HEK293 (cell line): ENCODE measurements around the gene ANO3.

Source experiments
- CTCF ChIA-PET: fragments of 350-600 bp; formaldehyde crosslinking; extraction: SDS; loops from one replicate; lab custom pipeline; 2021; ENCODE audit warnings: antibody characterized with exemption; lab: Yijun Ruan, JAX
- POLR2A ChIA-PET: fragments of 300-600 bp; formaldehyde crosslinking; extraction: SDS; loops from one replicate; lab custom pipeline; 2020; ENCODE audit warnings: antibody characterized with exemption, inconsistent platforms; lab: Yijun Ruan, JAX
- H3K27ac ChIP-seq: fragments of 200-500 bp; sonication (Bioruptor generic); 2 replicates; pipeline ENCODE4 v1.5.1; 2014; ENCODE audit warnings: low read depth, low read length, control low read depth, inconsistent platforms; ENCODE audit errors: extremely low read depth
- H3K36me3 ChIP-seq, 2 experiments: fragments of 200-500 bp in 1 of 2; sonication (Bioruptor generic) in 1 of 2; 1 replicate in 1 of 2; 2 replicates in 1 of 2; pipeline ENCODE4 v1.5.1; 2014 to 2017; ENCODE audit warnings: inconsistent platforms in 2 of 2, low read length in 2 of 2; ENCODE audit not compliant: control insufficient read depth in 2 of 2, insufficient read depth in 1 of 2
- H3K4me1 ChIP-seq: fragments of 200-500 bp; sonication (Bioruptor generic); 2 replicates; pipeline ENCODE4 v1.5.1; 2014; ENCODE audit warnings: mild to moderate bottlenecking, low read length, inconsistent platforms; ENCODE audit not compliant: control insufficient read depth, insufficient read depth
- H3K4me3 ChIP-seq: 2 replicates; pipeline ENCODE4 v1.5.1; 2011; ENCODE audit warnings: low read depth, mild to moderate bottlenecking, control low read depth, low read length, moderate library complexity
- H3K9me3 ChIP-seq: fragments of 200-500 bp; sonication (Bioruptor generic); 2 replicates; pipeline ENCODE4 v1.5.1; 2014; ENCODE audit warnings: low read depth, low read length, inconsistent platforms; ENCODE audit not compliant: control insufficient read depth, insufficient read depth
- HOXA7 ChIP-seq: sonication (generic); formaldehyde crosslinking; IDR thresholded peaks from 2 replicates; pipeline ENCODE4 v1.8.1; 2022; ENCODE audit warnings: missing genetic modification reagents, borderline replicate concordance
- MEIS1 ChIP-seq: sonication (generic); formaldehyde crosslinking; IDR thresholded peaks from 2 replicates; pipeline ENCODE4 v1.8.1; 2022; ENCODE audit warnings: missing genetic modification reagents, mild to moderate bottlenecking, borderline replicate concordance
- MYNN ChIP-seq: fragments of 450-650 bp; formaldehyde crosslinking; IDR thresholded peaks from 2 replicates; pipeline ENCODE4 v1.5.1; 2016; ENCODE audit warnings: missing biosample characterization, missing genetic modification characterization, borderline replicate concordance
- REPIN1 ChIP-seq: fragments of 450-650 bp; formaldehyde crosslinking; IDR thresholded peaks from 2 replicates; pipeline ENCODE4 v1.5.1; 2017; ENCODE audit warnings: missing biosample characterization, missing genetic modification characterization, low read depth
- ZBTB21 ChIP-seq: fragments of 450-650 bp; formaldehyde crosslinking; IDR thresholded peaks from 2 replicates; pipeline ENCODE4 v1.5.1; 2017; ENCODE audit warnings: missing biosample characterization, missing genetic modification characterization
- ZNF132 ChIP-seq: fragments of 450-650 bp; formaldehyde crosslinking; IDR thresholded peaks from 2 replicates; pipeline ENCODE4 v1.5.1; 2017; ENCODE audit warnings: missing biosample characterization, missing genetic modification characterization, borderline replicate concordance
- ZNF155 ChIP-seq: fragments of 450-650 bp; formaldehyde crosslinking; IDR thresholded peaks from 2 replicates; pipeline ENCODE4 v1.5.1; 2016; ENCODE audit warnings: missing biosample characterization, missing genetic modification characterization
- ZNF175 ChIP-seq: fragments of 450-650 bp; formaldehyde crosslinking; IDR thresholded peaks from 2 replicates; pipeline ENCODE4 v1.5.1; 2016; ENCODE audit warnings: missing biosample characterization, missing genetic modification characterization
- ZNF214 ChIP-seq: fragments of 450-650 bp; formaldehyde crosslinking; IDR thresholded peaks from 2 replicates; pipeline ENCODE4 v1.5.1; 2017; ENCODE audit warnings: missing biosample characterization, mild to moderate bottlenecking, missing genetic modification characterization, borderline replicate concordance
- ZNF324 ChIP-seq: fragments of 450-650 bp; formaldehyde crosslinking; IDR thresholded peaks from 2 replicates; pipeline ENCODE4 v1.5.1; 2016; ENCODE audit warnings: missing biosample characterization, missing genetic modification characterization
- ZNF341 ChIP-seq: fragments of 450-650 bp; formaldehyde crosslinking; IDR thresholded peaks from 2 replicates; pipeline ENCODE4; 2016; ENCODE audit warnings: low read depth, missing biosample characterization, missing genetic modification characterization
- ZNF510 ChIP-seq: fragments of 450-650 bp; formaldehyde crosslinking; IDR thresholded peaks from 2 replicates; pipeline ENCODE4 v1.5.1; 2018; ENCODE audit warnings: mild to moderate bottlenecking, missing genetic modification characterization, missing biosample characterization; ENCODE audit not compliant: insufficient replicate concordance
- ZNF514 ChIP-seq: fragments of 450-650 bp; formaldehyde crosslinking; IDR thresholded peaks from 2 replicates; pipeline ENCODE4 v1.5.1; 2016; ENCODE audit warnings: missing biosample characterization, missing genetic modification characterization
- ZNF518A ChIP-seq: fragments of 450-650 bp; formaldehyde crosslinking; conservative IDR thresholded peaks from 2 replicates; pipeline ENCODE4 v1.5.1; 2016; ENCODE audit warnings: low read depth, missing biosample characterization, missing genetic modification characterization
- ZNF548 ChIP-seq: fragments of 450-650 bp; formaldehyde crosslinking; IDR thresholded peaks from 2 replicates; pipeline ENCODE4 v1.5.1; 2016; ENCODE audit warnings: missing biosample characterization, missing genetic modification characterization
- ZNF561 ChIP-seq: fragments of 450-650 bp; IDR thresholded peaks from 2 replicates; pipeline ENCODE4 v1.5.1; 2018; ENCODE audit warnings: missing biosample characterization, missing genetic modification characterization, borderline replicate concordance
- ZNF580 ChIP-seq: fragments of 450-650 bp; formaldehyde crosslinking; IDR thresholded peaks from 2 replicates; pipeline ENCODE4 v1.5.1; 2016; ENCODE audit warnings: missing biosample characterization, missing genetic modification characterization
- ZNF621 ChIP-seq: fragments of 450-650 bp; formaldehyde crosslinking; IDR thresholded peaks from 2 replicates; pipeline ENCODE4 v1.5.1; 2017; ENCODE audit warnings: missing biosample characterization, missing genetic modification characterization
- ZNF624 ChIP-seq: fragments of 450-650 bp; formaldehyde crosslinking; IDR thresholded peaks from 2 replicates; pipeline ENCODE4 v1.5.1; 2017; ENCODE audit warnings: missing biosample characterization, missing genetic modification characterization
- ZNF654 ChIP-seq: fragments of 450-650 bp; formaldehyde crosslinking; IDR thresholded peaks from 2 replicates; pipeline ENCODE4 v1.5.1; 2016; ENCODE audit warnings: low read depth, missing biosample characterization, missing genetic modification characterization
- ZNF670 ChIP-seq: fragments of 450-650 bp; formaldehyde crosslinking; IDR thresholded peaks from 2 replicates; pipeline ENCODE4 v1.5.1; 2016; ENCODE audit warnings: missing biosample characterization, missing genetic modification characterization, low read depth
- ZNF701 ChIP-seq: fragments of 450-650 bp; formaldehyde crosslinking; IDR thresholded peaks from 2 replicates; pipeline ENCODE4 v1.5.1; 2016; ENCODE audit warnings: missing biosample characterization, missing genetic modification characterization
- ZNF707 ChIP-seq: fragments of 450-650 bp; formaldehyde crosslinking; IDR thresholded peaks from 2 replicates; pipeline ENCODE4 v1.5.1; 2016; ENCODE audit warnings: missing biosample characterization, missing genetic modification characterization
- ZSCAN16 ChIP-seq: fragments of 450-650 bp; formaldehyde crosslinking; IDR thresholded peaks from 2 replicates; pipeline ENCODE4 v1.5.1; 2016; ENCODE audit warnings: missing biosample characterization, missing genetic modification characterization
- TF ChIP-seq, protein P1 (sequence below): fragments of 450-650 bp; formaldehyde crosslinking; IDR thresholded peaks from 2 replicates; pipeline ENCODE4 v1.5.1; 2016; ENCODE audit warnings: missing biosample characterization, missing genetic modification characterization, low read depth
- TF ChIP-seq, protein P2 (sequence below): fragments of 450-650 bp; formaldehyde crosslinking; IDR thresholded peaks from 2 replicates; pipeline ENCODE4 v1.5.1; 2017; ENCODE audit warnings: missing biosample characterization, mild to moderate bottlenecking, missing genetic modification characterization, moderate library complexity
- TF ChIP-seq, protein P3 (sequence below): fragments of 450-650 bp; formaldehyde crosslinking; IDR thresholded peaks from 2 replicates; pipeline ENCODE4 v1.5.1; 2016; ENCODE audit warnings: missing biosample characterization, missing genetic modification characterization

Gene ANO3

DNA sequence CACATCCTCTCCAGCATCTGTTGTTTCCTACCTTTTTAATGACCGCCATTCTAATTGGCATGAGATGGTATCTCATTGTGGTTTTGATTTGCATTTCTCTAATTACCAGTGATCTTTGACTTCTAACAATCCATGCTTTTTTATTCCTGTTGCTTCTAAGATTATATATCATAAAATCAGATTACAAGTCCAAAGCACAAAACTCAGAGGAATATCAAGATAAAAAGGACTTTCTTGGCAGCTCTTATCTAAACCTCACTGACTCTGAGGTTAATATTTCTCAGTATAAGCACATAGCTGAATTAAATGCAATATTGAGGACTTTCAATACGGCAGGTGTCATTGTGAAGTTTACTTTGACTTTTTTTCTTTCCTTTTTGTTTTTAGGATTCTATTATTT is 378.6 kb downstream of the ANO3 start:
- Histone ChIP-seq H3K27ac (no peak overlapping the region), H3K36me3 (no peaks in the 10 kb centered on the region), H3K4me3 (no peak overlapping the region), H3K4me1 (no peaks in the 10 kb centered on the region; the same call in 1 of the 2 replicates), H3K9me3 (no peaks in the 10 kb centered on the region)
- TF ChIP-seq MEIS1 (CRISPR knock-in tag) (no peak), MYNN (no peak), ZNF580 (tag by site-specific recombination) (no peak), ZNF155 (tag by site-specific recombination) (no peak), ZNF341 (tag by site-specific recombination) (no peak), ZNF514 (tag by site-specific recombination) (no peak), ZNF510 (tag by site-specific recombination) (no peak), ZNF214 (tag by site-specific recombination) (no peak), ZNF324 (tag by site-specific recombination) (no peak)
- TF ChIP-seq, protein P1, sequence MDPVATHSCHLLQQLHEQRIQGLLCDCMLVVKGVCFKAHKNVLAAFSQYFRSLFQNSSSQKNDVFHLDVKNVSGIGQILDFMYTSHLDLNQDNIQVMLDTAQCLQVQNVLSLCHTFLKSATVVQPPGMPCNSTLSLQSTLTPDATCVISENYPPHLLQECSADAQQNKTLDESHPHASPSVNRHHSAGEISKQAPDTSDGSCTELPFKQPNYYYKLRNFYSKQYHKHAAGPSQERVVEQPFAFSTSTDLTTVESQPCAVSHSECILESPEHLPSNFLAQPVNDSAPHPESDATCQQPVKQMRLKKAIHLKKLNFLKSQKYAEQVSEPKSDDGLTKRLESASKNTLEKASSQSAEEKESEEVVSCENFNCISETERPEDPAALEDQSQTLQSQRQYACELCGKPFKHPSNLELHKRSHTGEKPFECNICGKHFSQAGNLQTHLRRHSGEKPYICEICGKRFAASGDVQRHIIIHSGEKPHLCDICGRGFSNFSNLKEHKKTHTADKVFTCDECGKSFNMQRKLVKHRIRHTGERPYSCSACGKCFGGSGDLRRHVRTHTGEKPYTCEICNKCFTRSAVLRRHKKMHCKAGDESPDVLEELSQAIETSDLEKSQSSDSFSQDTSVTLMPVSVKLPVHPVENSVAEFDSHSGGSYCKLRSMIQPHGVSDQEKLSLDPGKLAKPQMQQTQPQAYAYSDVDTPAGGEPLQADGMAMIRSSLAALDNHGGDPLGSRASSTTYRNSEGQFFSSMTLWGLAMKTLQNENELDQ (tag by site-specific recombination): no peak
- CTCF ChIA-PET: no interaction called here
- POLR2A ChIA-PET: no interaction called here

GRCh38 chr11:26712497-26712896 is 380.6 kb downstream of the ANO3 start:
- Histone ChIP-seq H3K27ac (no peak overlapping the region), H3K4me3 (no peak overlapping the region), H3K9me3 (no peaks in the 10 kb centered on the region), H3K36me3 (no peaks in the 10 kb centered on the region), H3K4me1 (no peaks in the 10 kb centered on the region; the same call in 1 of the 2 replicates)
- ChIA-PET POLR2A (no interaction called here), CTCF (no interaction called here)
- no peak for TF ChIP-seq ZNF621 (tag by site-specific recombination)
- TF ChIP-seq ZNF548 (tag by site-specific recombination): no peak
- TF ChIP-seq ZBTB21 (tag by site-specific recombination): no peak
- TF ChIP-seq, protein P2, sequence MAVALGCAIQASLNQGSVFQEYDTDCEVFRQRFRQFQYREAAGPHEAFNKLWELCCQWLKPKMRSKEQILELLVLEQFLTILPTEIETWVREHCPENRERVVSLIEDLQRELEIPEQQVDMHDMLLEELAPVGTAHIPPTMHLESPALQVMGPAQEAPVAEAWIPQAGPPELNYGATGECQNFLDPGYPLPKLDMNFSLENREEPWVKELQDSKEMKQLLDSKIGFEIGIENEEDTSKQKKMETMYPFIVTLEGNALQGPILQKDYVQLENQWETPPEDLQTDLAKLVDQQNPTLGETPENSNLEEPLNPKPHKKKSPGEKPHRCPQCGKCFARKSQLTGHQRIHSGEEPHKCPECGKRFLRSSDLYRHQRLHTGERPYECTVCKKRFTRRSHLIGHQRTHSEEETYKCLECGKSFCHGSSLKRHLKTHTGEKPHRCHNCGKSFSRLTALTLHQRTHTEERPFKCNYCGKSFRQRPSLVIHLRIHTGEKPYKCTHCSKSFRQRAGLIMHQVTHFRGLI (tag by site-specific recombination): no peak
- TF ChIP-seq, protein P3, sequence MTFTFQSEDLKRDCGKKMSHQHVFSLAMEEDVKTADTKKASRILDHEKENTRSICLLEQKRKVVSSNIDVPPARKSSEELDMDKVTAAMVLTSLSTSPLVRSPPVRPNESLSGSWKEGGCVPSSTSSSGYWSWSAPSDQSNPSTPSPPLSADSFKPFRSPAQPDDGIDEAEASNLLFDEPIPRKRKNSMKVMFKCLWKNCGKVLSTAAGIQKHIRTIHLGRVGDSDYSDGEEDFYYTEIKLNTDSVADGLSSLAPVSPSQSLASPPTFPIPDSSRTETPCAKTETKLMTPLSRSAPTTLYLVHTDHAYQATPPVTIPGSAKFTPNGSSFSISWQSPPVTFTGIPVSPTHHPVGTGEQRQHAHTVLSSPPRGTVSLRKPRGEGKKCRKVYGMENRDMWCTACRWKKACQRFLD (tag by site-specific recombination): no peak
- no peak for TF ChIP-seq ZNF624 (tag by site-specific recombination)
- no peak for TF ChIP-seq ZNF561 (tag by site-specific recombination)
- TF ChIP-seq ZNF132 (tag by site-specific recombination): no peak
- no peak for TF ChIP-seq ZSCAN16 (tag by site-specific recombination)
- TF ChIP-seq ZNF175 (tag by site-specific recombination): no peak
- no peak for TF ChIP-seq HOXA7 (CRISPR knock-in tag)
- TF ChIP-seq ZNF701 (tag by site-specific recombination): no peak
- no peak for TF ChIP-seq ZNF518A (tag by site-specific recombination)
- TF ChIP-seq ZNF654 (tag by site-specific recombination): no peak
- no peak for TF ChIP-seq REPIN1 (tag by site-specific recombination)
- no peak for TF ChIP-seq ZNF670 (tag by site-specific recombination)
- TF ChIP-seq ZNF707 (tag by site-specific recombination): no peak
